LNCaP clone FGC (cell line): ENCODE data around the gene UXS1.

Experiments used
- DNase-seq: peaks from one replicate; pipeline ENCODE4 v3.0.0-alpha.2; 2011; ENCODE audit warnings: low read depth
- H3K4me3 ChIP-seq: 2 replicates; pipeline ENCODE4 v1.5.1; 2011; ENCODE audit warnings: mild to moderate bottlenecking, low read depth, low read length, control low read depth
- TF ChIP-seq, protein P1 (sequence below): IDR thresholded peaks from 2 replicates; pipeline ENCODE4 v1.5.1; 2012; ENCODE audit warnings: mild to moderate bottlenecking; ENCODE audit not compliant: control insufficient read depth, insufficient read depth; ENCODE audit errors: extremely low read depth

The UXS1 gene

DNA sequence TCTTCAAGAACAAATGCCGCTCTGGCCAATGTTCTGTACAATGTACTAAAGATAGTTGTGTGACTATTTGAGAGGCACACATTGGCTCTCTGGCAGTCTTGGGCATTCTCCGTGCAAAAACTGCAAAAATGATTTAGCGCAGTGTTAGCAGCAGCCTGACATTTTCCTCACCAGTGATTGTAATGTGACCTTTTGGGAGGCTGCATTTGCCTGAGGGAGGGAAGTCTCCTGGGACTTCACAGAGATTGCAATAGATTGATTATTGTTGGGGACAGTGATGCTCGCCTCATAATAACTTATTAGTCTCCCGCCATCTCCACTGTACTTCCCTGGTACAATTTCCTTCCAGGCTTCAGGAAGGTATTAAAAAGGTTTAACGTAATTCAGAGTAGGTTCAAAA, 149.2 kb downstream of the UXS1 start:
- no peak for DNase-seq
- TF ChIP-seq, protein P1, sequence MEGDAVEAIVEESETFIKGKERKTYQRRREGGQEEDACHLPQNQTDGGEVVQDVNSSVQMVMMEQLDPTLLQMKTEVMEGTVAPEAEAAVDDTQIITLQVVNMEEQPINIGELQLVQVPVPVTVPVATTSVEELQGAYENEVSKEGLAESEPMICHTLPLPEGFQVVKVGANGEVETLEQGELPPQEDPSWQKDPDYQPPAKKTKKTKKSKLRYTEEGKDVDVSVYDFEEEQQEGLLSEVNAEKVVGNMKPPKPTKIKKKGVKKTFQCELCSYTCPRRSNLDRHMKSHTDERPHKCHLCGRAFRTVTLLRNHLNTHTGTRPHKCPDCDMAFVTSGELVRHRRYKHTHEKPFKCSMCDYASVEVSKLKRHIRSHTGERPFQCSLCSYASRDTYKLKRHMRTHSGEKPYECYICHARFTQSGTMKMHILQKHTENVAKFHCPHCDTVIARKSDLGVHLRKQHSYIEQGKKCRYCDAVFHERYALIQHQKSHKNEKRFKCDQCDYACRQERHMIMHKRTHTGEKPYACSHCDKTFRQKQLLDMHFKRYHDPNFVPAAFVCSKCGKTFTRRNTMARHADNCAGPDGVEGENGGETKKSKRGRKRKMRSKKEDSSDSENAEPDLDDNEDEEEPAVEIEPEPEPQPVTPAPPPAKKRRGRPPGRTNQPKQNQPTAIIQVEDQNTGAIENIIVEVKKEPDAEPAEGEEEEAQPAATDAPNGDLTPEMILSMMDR, result no peak
- no peak overlapping the region for H3K4me3 ChIP-seq

DNA sequence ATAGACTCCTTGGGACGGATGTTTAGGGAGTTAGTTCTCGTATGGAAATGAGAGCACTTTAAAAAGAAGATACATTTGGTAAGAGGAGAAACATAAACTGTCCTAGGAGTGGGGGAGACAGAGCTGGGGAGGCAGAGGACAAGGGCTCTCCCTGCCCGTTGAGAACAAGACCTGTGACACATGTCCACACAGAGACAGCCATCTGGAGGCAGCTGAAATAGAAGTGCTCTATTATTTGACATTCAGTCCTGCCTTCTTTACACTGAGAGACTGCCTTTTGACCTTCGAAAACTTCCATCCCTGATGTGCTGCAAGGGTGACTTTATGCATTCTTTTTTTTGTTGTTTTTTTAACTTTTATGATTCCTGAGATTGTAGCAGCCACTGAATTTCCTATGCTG, 150.1 kb downstream of the UXS1 start:
- no peak for DNase-seq
- no peak overlapping the region for H3K4me3 ChIP-seq
- TF ChIP-seq, protein P1, result no peak
